GM21447 (cell line): Measurements from ENCODE around the gene LGALSL.

Source experiments
- ATAC-seq: cut with Tn5 transposase; IDR thresholded peaks from one replicate; pipeline ENCODE4 v1.9.1; 2021; ENCODE audit not compliant: unreplicated experiment

The LGALSL gene

DNA sequence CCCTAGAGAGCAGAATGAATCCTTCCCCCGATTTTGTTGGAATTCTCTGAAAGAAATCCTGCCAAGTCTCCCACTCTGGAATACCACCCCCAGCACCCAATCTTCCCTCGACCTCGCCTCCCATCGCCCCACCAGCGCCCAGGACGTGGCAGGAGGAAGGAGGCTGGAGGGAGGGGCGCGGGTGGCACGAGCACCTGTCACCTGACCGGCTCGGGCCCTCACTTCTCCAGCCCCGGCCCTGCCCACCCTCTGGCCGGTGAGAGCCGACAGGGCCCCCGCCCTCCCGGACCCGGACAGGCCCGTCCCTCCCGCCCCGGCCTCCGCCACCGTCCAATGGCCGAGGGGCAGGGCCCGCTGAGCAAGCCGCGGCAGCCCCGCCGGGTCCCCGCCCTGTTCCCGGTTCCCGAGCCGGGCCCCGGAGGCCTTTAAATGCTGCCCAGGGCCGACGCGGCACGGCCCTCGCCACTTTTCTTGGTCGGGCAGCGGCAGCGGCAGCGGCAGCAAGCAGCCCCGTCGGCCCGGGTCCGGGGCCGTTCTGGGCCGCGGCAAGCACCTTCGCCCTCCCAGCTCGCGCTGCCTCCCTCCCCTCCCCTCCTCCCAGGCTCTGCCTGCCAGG is at the start of gene LGALSL:
TSS of gene LGALSL (plus strand) at position 393 of the 616 bp plus-strand sequence. CDS start 384 bp downstream, outside the sequence.
- peak; percentile 57 for ATAC-seq

DNA sequence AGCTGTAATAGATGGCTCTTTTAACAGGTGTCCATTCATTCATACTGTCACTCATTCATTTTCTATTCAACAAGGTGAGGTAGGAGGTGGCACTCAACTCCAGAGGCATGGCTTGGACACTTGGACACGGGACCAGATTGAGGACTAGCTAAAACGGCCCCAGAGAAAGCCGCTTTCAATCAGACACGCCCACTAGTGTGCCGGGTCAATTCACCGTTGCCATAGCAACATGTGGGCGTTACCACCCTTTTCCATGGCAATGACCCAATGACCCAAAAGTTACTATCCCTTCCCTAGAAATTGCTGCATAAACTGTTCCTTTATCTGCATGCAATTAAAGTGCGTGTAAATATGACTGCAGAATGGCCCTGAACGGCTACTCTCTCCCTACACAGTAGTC is 49.2 kb upstream of the LGALSL start:
- no peak for ATAC-seq

DNA sequence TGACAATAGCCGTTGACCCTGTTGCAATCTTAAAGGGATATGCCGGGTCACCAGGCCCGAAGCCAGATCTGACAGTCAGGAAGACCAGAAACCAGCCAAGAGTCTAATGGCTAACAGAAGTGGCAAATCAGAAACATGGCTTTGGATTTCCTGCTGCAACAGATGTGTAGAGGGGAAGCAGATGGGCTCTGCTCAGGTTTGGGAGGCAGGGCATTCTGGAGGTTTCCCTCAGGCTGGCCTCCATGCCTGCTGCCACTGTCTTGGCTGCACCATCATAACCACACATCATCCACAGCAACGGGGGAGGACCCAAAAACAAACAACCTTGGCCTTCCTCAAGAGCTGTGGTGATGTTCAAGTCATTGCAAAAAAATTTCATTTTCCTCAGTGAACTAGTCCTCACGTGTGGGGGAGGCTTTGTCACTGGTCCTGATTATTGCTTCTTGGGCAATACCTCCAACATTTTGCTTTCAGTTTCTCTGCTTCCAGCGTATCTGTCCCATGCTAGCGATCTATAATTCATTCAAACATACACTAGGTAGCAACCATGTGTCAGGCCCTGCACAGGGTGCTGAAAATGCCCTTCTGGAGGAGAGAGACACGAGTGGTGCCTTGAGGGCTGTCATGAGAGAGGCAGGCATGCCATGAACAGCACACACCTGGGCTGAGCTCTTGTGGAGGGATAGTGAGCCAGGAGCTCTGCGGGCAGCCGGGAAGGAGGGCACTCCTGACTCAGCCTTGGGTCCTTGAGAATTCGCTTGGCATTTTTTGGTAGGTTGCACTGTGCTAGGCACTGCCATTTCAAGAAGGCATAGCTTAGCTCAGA is 48.2 kb upstream of the LGALSL start:
- no peak for ATAC-seq

DNA sequence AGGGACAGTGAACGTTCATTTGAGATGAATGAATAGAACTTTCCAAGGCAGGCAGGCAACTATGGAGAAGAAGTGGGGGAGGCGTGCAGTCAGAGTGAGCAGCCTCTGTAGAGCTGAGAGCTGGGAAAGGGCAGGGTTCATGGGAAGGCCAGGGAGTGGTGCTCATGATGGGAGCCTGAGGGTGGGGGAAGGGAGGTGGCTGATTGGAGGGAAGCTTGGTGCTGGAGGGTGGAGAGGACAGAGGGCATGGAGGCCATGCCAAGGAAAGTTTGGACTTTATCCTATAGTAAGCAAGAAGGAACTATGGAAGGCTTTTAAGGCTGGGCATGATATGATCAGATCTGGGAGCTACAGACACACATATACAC is 47.6 kb upstream of the LGALSL start:
- ATAC-seq = no peak

DNA sequence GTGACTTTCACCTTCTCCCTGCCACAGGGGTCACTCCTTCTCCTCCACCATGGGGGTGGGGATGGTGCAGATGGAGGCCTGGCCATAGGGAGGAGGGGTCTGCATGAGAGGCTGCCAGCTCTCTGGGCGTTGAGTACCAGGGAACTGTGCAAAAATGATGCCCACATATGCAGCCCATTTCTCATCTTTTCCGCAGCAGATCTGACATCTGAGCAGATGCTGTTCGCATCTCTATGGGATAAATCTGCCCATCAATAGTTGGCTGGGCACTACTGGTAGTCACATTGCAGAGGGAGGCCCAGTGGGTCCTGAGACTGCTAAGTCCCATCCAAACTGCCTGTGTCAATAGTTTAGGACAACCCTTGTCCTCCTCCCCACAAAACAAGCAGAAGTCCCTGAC is 45.9 kb upstream of the LGALSL start:
- no peak for ATAC-seq

DNA sequence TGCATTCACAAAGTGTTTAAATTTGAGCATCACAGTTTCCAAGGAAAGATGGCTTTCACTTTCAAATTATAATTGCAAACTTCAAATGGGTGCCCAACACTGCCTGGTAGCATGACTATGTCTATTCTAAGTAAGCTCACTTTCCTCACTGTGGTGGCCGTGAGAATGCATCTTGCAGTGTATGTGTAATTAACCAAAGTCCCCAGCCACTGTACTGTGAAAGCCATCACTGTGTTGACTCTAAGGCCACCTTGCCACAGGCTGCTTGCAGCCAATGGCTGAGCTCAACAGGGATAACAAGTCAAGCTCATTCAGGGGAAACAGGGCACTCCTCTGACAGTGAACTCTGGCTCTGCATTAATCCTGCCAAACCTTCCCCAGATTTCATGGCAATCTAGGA is 43.3 kb upstream of the LGALSL start:
- no peak for ATAC-seq

DNA sequence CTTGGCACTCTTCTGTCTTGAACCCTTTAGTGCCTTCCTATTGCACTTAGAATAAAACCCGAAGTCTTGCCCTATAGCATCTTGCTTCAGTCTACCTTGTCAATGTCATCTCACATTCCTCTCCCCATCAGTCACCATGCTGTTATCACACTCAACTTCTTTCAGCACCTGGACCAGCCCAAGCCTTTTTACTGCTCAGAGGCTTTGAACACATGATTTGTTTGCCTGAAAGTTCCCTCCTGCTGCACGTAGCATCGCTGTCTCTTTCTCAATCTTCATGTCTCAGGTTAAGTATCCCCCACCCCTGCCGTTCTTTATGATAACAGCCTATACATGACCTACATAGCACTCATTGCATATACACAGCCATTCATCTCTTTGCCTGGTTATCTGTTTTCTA is 41.3 kb upstream of the LGALSL start:
- ATAC-seq = no peak

DNA sequence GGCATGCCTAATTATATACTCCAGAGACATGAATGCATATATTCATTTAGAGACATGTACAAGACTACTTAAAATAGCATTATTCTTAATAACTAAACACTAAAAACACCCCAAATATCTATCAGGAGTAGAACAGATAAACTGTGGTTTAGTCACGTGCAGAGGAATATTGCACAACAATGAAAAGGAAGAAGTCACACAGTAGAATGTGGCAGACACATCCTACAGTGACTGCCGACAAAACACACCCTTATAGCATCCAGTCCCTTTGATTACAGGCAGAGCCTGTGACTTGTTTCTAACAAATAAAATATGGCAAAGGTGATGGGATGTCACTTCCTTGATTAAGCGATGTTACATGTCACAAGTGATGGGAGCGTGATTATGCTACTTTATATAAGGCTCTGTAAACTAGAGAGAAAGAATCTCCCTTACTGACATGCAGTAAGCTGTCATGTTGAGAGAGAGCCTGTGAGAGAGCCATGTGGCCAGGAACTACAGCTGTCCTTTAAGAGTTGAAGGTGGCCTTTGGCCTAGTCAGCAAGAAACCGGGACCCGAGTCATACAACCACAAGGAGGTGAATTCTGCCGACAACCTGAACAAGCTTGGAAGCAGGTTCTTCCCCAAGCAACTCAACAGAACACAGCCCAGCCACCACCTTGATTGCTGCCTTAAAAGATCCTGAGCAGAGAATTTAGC is 39.1 kb upstream of the LGALSL start:
- ATAC-seq = no peak

DNA sequence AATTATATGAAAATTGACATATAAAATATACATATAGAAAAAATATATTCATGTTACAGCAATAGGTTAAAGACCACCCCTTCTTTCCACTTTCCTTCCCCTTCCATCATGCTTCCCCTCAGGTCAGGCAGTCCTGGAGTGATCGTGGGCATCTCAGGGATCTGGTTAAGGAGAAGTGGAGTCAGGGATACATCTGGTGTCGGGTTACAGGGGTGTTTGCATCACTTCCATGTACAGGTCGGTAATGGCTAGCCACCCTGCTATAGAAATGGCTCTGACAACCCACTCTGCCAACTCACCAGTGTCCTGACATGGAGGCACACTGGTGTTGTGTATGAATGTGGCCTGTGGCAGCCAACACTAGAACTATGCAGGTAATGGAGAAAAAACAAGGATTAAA is 36.3 kb upstream of the LGALSL start:
- no peak for ATAC-seq

DNA sequence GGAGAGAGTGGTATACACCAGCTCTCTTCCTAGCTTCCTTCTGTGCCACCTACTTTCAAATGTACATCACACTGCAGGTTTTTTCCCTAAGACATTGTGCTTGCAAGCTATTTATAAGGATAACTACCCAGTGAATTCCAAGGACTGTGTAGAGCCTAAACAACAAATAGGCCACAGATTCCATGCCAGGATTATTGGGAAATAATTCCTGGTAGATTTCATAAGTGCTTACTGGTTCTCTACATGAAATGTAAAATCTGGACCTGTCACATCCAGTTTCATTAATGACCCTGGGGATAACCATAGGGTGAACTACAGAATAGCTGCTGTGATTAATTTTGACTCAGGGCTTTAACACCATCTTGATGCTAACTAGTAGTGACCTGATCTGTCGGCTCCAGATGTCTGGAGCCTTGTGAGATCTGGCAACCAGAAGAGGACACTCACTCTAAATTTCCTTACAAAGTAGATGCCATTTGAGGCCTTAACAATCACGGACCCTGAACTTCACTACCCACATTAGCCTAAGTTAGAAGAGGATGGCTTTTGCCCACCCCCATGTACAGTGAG is 34.3 kb upstream of the LGALSL start:
- no peak for ATAC-seq

DNA sequence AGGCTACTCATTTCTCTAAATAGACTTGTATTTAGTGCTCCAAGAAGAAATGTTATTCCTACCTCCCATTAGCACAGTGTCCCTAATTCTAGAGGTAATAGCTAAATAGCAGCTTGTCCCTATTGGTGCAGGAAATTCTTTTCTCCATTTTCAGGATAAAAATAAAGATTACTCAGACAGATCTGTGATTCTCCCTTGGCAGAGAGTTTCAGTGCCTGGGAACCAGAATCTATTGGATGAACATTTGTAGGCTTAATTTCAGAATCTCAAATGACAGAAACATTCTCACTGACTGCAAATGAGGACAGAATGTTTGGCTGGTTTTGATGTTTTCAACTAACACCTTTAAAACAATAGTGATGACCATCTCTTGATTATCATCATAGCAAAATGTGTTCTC is 33.3 kb upstream of the LGALSL start:
- ATAC-seq = no peak

DNA sequence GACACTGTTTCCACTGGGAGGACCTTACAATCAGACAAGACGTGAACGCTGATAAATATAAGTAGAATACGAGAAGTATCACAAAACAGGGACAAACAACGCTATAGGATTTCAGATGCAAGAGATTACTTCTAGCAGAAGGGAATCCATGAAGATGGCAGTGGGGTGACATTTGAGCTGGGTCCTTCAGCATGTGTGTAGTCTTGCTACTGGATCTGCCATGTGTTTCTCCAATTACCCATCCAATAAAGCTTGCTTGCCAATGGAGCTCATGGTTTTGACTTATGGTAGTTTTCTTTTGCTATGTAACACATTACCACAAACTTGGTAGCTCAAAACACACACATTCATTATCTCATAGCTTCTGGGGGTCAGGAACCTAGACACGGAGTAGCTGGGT is 32.8 kb upstream of the LGALSL start:
- no peak for ATAC-seq

DNA sequence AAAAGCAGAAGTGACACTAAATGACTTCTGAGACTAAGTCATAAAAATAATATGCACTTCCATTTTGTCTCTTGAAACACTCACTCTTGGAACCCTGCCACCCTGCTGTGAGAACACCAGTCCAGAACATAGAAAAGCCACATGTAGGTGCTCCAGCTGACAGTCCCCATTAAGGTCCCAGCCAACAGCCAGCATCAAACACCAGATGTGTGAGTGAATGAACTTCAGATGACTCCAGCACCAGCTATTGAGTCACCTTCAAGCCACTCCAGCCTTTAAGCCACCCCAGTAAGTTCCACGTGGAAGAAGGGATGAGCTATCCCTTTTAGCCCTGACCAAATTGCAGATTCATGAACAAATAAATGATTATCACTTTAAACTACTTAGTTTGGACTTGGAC is 31.5 kb upstream of the LGALSL start:
- ATAC-seq = no peak

DNA sequence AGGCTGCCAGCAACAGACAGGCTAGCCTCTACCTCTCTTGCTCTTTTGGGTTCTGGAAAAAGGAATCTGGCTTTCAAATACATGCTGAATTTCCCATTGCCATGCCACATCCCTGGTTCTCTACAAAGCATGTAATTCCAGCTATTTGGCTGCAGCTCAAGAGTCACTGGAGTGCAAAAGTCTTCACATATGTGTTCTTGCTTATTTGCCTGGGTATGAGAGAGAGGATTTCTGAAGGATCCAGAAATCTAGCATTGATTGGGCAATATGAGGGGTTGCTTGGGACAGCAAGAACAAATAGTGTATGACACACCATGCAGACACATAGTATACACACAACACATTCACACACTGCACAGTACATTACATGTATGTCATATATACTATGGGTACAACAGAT is 30.7 kb upstream of the LGALSL start:
- no peak for ATAC-seq

DNA sequence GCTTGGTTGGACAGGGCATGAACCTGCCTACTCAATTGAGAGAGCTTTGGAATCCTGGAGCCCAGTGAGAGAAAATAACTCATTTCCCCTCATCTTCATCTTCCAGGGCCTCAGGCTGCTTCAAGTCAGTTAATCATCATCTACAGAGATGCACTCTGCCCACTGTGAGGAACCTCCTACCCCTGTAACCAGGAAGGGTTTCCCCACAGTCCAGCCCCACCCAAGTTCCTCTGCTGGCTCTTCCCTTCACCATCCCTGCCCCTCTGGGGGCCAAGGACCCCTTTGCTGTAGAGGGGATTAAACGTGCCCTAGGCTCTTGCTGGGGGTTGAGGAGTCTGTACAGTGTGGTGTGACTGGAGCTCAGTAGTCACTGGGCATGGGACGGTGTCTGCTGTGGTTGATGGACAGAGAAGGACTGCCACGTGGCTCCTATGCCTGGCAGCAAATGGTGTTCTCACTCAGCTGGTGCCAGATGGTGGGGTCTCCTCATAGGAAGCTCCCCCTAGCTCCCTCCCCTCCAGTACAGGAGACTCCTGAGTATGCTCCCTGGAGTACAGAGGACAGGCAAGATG is 29.5 kb upstream of the LGALSL start:
- no peak for ATAC-seq

DNA sequence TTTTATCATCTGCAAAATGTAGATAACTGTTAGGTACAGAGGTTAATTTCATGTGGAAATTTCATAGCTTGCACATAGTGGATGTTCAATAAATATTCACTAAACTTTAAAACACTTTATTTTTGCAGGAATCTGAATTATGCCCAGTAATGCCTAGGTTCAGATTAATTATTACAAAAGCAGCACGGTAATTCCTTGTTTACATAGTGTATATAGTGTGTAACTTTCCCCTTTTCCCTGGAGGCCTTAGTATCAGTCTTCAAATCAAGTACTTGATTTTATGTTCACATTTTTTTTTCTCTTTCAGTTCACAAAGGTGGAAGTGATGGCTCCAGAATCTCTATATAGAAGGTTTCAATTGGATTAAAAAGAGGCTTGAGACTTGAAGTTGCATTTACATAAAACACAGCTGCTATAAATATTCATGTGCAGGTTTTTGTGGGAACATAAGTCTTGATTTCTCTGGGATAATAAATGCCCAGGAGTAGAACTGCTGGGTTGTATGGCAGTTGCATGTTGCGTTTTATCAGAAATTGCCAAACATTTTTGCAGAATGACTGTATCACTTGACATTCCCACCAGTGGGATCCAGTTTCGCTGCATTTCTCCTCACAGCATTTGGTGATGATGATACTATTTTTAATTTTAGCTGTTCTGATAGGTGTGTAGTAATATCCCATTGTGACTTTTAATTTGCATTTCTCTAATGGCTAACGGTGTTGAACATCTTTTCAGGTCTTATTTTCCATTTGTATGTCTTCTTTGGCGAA is 27.6 kb upstream of the LGALSL start:
- no peak for ATAC-seq

DNA sequence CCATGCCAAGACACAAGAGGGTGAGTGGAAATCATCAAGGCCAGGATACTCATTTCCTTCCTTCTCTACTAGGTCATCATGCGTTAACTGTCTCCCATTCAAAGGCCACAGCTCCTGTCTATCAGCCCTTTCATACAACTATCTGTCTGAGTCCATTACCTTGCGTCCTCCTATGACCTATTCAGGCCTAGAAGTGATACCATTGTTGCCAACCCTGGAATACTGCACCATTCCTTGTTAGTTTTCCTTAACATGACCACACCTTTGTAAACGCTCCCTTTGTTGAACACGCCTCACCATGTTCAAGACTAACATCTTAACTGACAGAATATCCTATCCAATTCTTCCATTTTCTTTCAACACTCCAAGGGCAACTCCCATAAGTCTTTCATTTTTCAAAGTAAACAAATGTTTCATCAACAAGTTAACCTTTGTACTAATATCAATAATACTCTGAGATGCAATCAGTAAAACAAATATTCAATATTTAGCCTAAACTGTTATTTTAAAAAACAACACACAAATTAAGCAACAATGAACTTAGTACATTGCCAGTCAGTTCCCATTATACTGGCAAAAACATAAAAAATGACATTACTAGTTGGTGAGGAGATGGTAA is 19.8 kb upstream of the LGALSL start:
- no peak for ATAC-seq

DNA sequence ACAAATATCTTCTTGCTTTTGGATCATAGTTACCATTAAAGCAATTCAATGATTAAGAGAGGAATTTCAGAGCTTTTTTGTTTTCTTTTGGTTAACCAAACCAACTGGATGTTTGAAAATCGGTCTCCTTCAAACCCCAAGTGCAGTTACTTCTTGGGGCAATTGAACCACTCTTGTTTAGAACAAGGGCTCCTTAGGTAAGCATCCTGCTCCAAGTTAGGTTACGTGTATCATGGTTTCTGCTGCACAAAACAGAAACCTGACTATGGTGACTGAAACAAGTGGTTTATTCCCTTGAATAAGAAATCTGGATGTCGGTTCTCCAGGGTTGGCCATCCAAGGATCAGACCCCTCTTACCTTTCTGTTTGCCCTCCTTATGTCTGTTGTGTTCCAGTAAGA is 16.1 kb upstream of the LGALSL start:
- ATAC-seq = no peak

DNA sequence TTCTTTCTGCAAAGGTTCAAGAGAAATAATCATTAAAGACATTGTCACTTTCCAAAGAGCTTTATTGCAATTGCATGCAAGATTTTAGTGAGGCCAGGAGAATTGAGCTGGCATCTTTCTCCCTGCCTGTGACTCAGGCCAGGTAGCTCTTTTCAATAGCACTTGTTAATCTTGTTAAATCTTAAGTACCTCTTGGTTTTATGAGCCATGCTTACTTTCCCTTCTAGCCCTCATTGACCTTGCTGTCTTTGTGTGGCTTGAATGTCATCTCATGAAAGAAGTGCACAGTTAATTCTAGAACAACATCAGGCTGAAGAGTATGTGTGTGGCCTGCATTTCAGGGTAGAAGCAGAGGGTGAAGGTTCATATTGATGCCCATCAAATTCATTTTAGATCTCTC is 14.8 kb upstream of the LGALSL start:
- ATAC-seq = no peak

DNA sequence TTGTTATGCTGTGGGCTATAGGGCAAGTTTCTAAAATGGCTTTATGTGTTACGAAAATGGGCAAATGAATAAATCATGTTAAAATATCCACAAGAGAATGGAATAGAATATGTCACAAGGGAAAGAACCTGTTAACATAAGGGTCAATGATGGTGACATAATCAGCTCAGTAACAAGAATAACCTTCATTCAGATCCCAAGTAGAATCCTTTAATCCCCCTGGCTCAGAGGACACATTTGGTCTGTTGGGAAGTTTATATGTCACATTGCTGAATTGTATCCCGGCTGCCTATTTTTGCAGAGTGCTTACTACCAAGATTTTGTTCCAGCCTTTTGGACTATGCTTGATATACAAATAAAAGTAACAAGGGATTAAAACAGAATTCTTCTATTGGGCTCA is 13.1 kb upstream of the LGALSL start:
- no peak for ATAC-seq
